Fibroblast of the aortic adventitia (primary cell): ENCODE results near the gene MTF1. TPM values are rescaled to one million over a fixed set of nuclear protein-coding genes. Genes with fewer than 3 reads are reported as not detected.

Experiments used
- DNase-seq: peaks from one replicate; pipeline ENCODE4 v3.0.0-alpha.2; 2010; ENCODE audit warnings: low read depth
- H3K4me3 ChIP-seq: 2 replicates; pipeline ENCODE4 v1.5.1; 2011; ENCODE audit warnings: low read depth, mild to moderate bottlenecking, control low read depth, low read length, moderate library complexity
- total RNA-seq: library from RNA; depleted of rRNA; stranded (reverse); fragments of >200 nt; gene quantifications from 2 replicates; pipeline ENCODE4 v1.2.3, GENCODE V29; 2012; ENCODE audit warnings: low replicate concordance
- TF ChIP-seq, protein P1 (sequence below): IDR thresholded peaks from 2 replicates; pipeline ENCODE4 v1.5.1; 2011; ENCODE audit warnings: mild to moderate bottlenecking, low read length, control low read depth, inconsistent platforms; ENCODE audit not compliant: insufficient read depth

Gene MTF1
- total RNA-seq, 1 donor = 4.7 TPM

GRCh38 chr1:37884145-37884544, 24.8 kb upstream of the MTF1 start:
- TF ChIP-seq, protein P1, sequence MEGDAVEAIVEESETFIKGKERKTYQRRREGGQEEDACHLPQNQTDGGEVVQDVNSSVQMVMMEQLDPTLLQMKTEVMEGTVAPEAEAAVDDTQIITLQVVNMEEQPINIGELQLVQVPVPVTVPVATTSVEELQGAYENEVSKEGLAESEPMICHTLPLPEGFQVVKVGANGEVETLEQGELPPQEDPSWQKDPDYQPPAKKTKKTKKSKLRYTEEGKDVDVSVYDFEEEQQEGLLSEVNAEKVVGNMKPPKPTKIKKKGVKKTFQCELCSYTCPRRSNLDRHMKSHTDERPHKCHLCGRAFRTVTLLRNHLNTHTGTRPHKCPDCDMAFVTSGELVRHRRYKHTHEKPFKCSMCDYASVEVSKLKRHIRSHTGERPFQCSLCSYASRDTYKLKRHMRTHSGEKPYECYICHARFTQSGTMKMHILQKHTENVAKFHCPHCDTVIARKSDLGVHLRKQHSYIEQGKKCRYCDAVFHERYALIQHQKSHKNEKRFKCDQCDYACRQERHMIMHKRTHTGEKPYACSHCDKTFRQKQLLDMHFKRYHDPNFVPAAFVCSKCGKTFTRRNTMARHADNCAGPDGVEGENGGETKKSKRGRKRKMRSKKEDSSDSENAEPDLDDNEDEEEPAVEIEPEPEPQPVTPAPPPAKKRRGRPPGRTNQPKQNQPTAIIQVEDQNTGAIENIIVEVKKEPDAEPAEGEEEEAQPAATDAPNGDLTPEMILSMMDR = no peak
- DNase-seq = no peak
- no peak overlapping the region for H3K4me3 ChIP-seq

- H3K4me3 ChIP-seq = no peak overlapping the region
- DNase-seq = no peak
- TF ChIP-seq, protein P1 = no peak
These were observed 24.3 kb upstream of the MTF1 start for GRCh38 chr1:37883671-37884070.

DNA sequence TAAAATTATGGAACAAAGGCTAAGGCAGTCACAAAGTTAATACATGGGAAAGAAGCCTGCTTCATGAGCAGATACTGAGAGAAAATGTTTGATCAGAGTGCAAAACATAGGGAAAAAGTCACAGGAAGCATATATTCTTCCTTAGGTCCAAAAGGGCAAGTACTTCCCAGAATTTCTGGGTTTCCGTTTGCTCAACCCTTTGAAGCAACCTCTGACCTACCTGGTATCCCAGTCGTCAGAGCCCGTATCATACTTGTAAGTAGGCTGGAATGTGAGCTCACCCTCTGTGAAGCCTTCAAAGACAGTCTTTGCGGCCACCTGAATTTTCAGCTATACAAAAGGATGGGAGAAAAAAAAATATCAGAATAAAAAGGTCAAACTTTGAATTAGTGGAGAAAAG, 20.5 kb upstream of the MTF1 start:
- no peak overlapping the region for H3K4me3 ChIP-seq
- no peak for DNase-seq
- TF ChIP-seq, protein P1 = no peak

GRCh38 chr1:37878071-37878470, 18.7 kb upstream of the MTF1 start:
- no peak overlapping the region for H3K4me3 ChIP-seq
- TF ChIP-seq, protein P1 = no peak
- no peak for DNase-seq

- H3K4me3 ChIP-seq = no peak overlapping the region
- TF ChIP-seq, protein P1 = no peak
- DNase-seq = no peak
These were observed 16.4 kb upstream of the MTF1 start for GRCh38 chr1:37875833-37876232.

- TF ChIP-seq, protein P1 = no peak
- no peak for DNase-seq
- no peak overlapping the region for H3K4me3 ChIP-seq
These were observed 13.3 kb upstream of the MTF1 start for GRCh38 chr1:37872692-37873091.

DNA sequence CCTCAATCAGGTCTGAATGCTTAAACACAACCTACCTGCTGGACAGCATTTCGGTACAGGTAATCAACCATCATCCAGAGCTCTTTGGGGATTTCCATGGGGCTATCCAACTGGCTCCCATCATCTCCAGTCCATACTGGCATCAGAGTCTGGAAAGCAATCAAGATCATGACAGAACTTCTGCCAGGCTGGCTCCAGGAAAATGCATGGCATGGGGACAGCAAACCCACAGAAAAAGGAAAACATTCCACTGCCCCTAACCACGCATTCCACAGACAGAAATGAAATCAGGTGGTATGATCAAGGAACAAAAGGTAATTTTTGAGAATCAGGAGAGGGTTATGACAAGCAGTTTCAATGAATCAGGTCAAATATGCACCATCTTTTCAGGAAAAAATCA, 9.1 kb upstream of the MTF1 start:
- TF ChIP-seq, protein P1 = no peak
- H3K4me3 ChIP-seq = no peak overlapping the region
- DNase-seq = no peak
